IMR-90 (cell line): ENCODE measurements around the gene INCENP. TPM values are rescaled to one million over a fixed set of nuclear protein-coding genes. Genes with fewer than 3 reads are reported as not detected.

ENCODE experiments used
- ATAC-seq: fragments of 200-7000 bp; cut with Tn5 transposase; 2 replicates; pipeline ENCODE4 v1.9.1; 2020; ENCODE audit warnings: low read depth, mild to moderate bottlenecking, moderate library complexity
- BruUV-seq: library from RNA; stranded (reverse); fragments of 400-500 nt; replicated peaks from 2 replicates; lab custom pipeline; 2021; lab: Mats Ljungman, UMichigan
- CTCF ChIA-PET: fragments of 300-600 bp; formaldehyde crosslinking; extraction: SDS; loops from one replicate; lab custom pipeline; 2021; ENCODE audit warnings: antibody characterized with exemption; lab: Yijun Ruan, JAX
- POLR2A ChIA-PET: fragments of 300-600 bp; sonication (Branson Sonifier 250); formaldehyde crosslinking; loops from one replicate; lab custom pipeline; 2022; ENCODE audit warnings: antibody characterized with exemption; ENCODE audit not compliant: unreplicated experiment; lab: Charles Lee
- DNase-seq: peaks from one replicate; pipeline ENCODE4 v3.0.0; 2013
- H2AFZ ChIP-seq: replicated peaks from 2 replicates; pipeline ENCODE3; 2013; ENCODE audit warnings: low read length, mild to moderate bottlenecking; ENCODE audit not compliant: poor library complexity
- H2AK5ac ChIP-seq: 2 replicates; pipeline ENCODE4 v1.6.1; 2013; ENCODE audit warnings: low read depth, low read length, inconsistent platforms
- H2AK9ac ChIP-seq: replicated peaks from 2 replicates; pipeline ENCODE3; 2013; ENCODE audit warnings: mild to moderate bottlenecking, low read depth, low read length, moderate library complexity; ENCODE audit not compliant: poor library complexity
- H2BK120ac ChIP-seq: 2 replicates; pipeline ENCODE4 v1.6.1; 2013; ENCODE audit warnings: low read depth, low read length, inconsistent platforms
- H2BK15ac ChIP-seq: 3 replicates; pipeline ENCODE4 v1.6.1; 2013; ENCODE audit warnings: low read depth, low read length, inconsistent platforms
- H2BK20ac ChIP-seq: 2 replicates; pipeline ENCODE4 v1.6.1; 2013; ENCODE audit warnings: low read depth, mild to moderate bottlenecking, inconsistent platforms, low read length, moderate library complexity
- H2BK5ac ChIP-seq: 2 replicates; pipeline ENCODE4 v1.6.1; 2013; ENCODE audit warnings: mild to moderate bottlenecking, low read depth, low read length, inconsistent platforms; ENCODE audit not compliant: poor library complexity, severe bottlenecking
- H3K14ac ChIP-seq: replicated peaks from 2 replicates; pipeline ENCODE4 v1.6.1; 2013; ENCODE audit warnings: low read depth, low read length, inconsistent platforms
- H3K18ac ChIP-seq: 2 replicates; pipeline ENCODE4 v1.6.1; 2013; ENCODE audit warnings: low read depth, low read length, control low read depth
- H3K23ac ChIP-seq: 2 replicates; pipeline ENCODE4 v1.6.1; 2013; ENCODE audit warnings: low read depth, low read length, inconsistent platforms
- H3K27ac ChIP-seq: 2 replicates; pipeline ENCODE4 v1.5.1; 2013; ENCODE audit warnings: mild to moderate bottlenecking, control low read depth, low read length; ENCODE audit not compliant: insufficient read depth
- H3K27me3 ChIP-seq: 2 replicates; pipeline ENCODE4 v1.6.1; 2013; ENCODE audit warnings: low read length; ENCODE audit not compliant: control insufficient read depth, insufficient read depth
- H3K36me3 ChIP-seq: 2 replicates; pipeline ENCODE4 v1.6.1; 2013; ENCODE audit warnings: low read length, mixed read lengths; ENCODE audit not compliant: control insufficient read depth, insufficient read depth
- H3K4ac ChIP-seq: 2 replicates; pipeline ENCODE4 v1.6.1; 2013; ENCODE audit warnings: low read depth, low read length, inconsistent platforms
- H3K4me1 ChIP-seq: 2 replicates; pipeline ENCODE4 v1.6.1; 2013; ENCODE audit warnings: low read length, mixed read lengths; ENCODE audit not compliant: control insufficient read depth, insufficient read depth
- H3K4me2 ChIP-seq: 2 replicates; pipeline ENCODE4 v1.6.1; 2013; ENCODE audit warnings: low read depth, mild to moderate bottlenecking, control low read depth, low read length, moderate library complexity
- H3K4me3 ChIP-seq: 2 replicates; pipeline ENCODE4 v1.5.1; 2013; ENCODE audit warnings: low read depth, mild to moderate bottlenecking, control low read depth, low read length, moderate library complexity; ENCODE audit not compliant: insufficient read depth
- H3K56ac ChIP-seq: 2 replicates; pipeline ENCODE4 v1.6.1; 2013; ENCODE audit warnings: low read length, inconsistent platforms; ENCODE audit not compliant: insufficient read depth; ENCODE audit errors: extremely low read depth
- H3K79me1 ChIP-seq, 2 experiments: 2 replicates each; pipeline ENCODE4 v1.6.1; 2013; ENCODE audit warnings: low read length in 2 of 2, inconsistent platforms in 1 of 2, low read depth in 1 of 2
- H3K9ac ChIP-seq: 2 replicates; pipeline ENCODE4 v1.6.1; 2013; ENCODE audit warnings: low read depth, low read length, control low read depth
- H3K9me1 ChIP-seq: 2 replicates; pipeline ENCODE4 v1.6.1; 2013; ENCODE audit warnings: low read length, inconsistent platforms; ENCODE audit not compliant: insufficient read depth
- H3K9me3 ChIP-seq: 2 replicates; pipeline ENCODE4 v1.6.1; 2013; ENCODE audit warnings: low read length; ENCODE audit not compliant: control insufficient read depth, insufficient read depth
- H4K20me1 ChIP-seq: 2 replicates; pipeline ENCODE4 v1.6.1; 2013; ENCODE audit warnings: low read length, inconsistent platforms; ENCODE audit not compliant: insufficient read depth
- H4K5ac ChIP-seq: 2 replicates; pipeline ENCODE4 v1.6.1; 2013; ENCODE audit warnings: mild to moderate bottlenecking, low read depth, low read length, control low read depth
- H4K8ac ChIP-seq, 2 experiments: 2 replicates each; pipeline ENCODE4 v1.6.1; 2013; ENCODE audit warnings: low read depth in 2 of 2, low read length in 2 of 2, control low read depth in 1 of 2, inconsistent platforms in 1 of 2
- H4K91ac ChIP-seq: 2 replicates; pipeline ENCODE4 v1.6.1; 2013; ENCODE audit warnings: low read depth, low read length, inconsistent platforms; ENCODE audit not compliant: insufficient read depth
- USF2 ChIP-seq: fragments of 150-350 bp; IDR thresholded peaks from 2 replicates; pipeline ENCODE4 v1.6.1; 2017; ENCODE audit warnings: mild to moderate bottlenecking, antibody characterized with exemption, low read length, low read depth
- WGBS, 2 experiments: methylation state at CpG; one replicate each; pipeline versions ENCODE4 v1.1.5 to v1.1.7; 2013; ENCODE audit warnings: missing lambda C conversion rate in 2 of 2; ENCODE audit not compliant: insufficient read length in 1 of 2; ENCODE audit errors: extremely low coverage in 2 of 2; 5-methylcytosine and 5-hydroxymethylcytosine counted together
- dilution Hi-C: fragments of 300-500 bp; cut with HindIII; formaldehyde crosslinking; loops from one replicate; pipeline ENCODE4 v1.14.3; 2018; ENCODE audit warnings: low sequenced_read_pairs; ENCODE audit not compliant: unreplicated experiment
- in situ Hi-C: fragments of 300-500 bp; cut with MboI; formaldehyde crosslinking; loops from 3 replicates; pipeline ENCODE4 v1.14.3; 2019; ENCODE audit warnings: low sequenced_read_pairs, inconsistent platforms, mixed read lengths
- intact Hi-C: fragments of 100-400 bp; cut with micrococcal nuclease; formaldehyde crosslinking; loops from 2 replicates; pipeline ENCODE4 v1.10.0; 2022
- polyA plus RNA-seq, 3 experiments: library from polyadenylated mRNA; depleted of rRNA; stranded (reverse); fragments of >200 nt; gene quantifications; 2 replicates each; pipeline ENCODE4 v1.2.3, GENCODE V29; 2012; ENCODE audit warnings: low replicate concordance in 1 of 3
- total RNA-seq: library from RNA; depleted of rRNA; stranded (reverse); fragments of >200 nt; gene quantifications from 2 replicates; pipeline ENCODE4 v1.2.3, GENCODE V29; 2012

The INCENP gene
- total and polyA plus RNA-seq, 2 of the 4 experiments (the other 2 are of a cell fraction): 18.6 to 23.8 TPM

GRCh38 chr11:62141111-62142042, 17.6 kb downstream of the INCENP start:
- POLR2A ChIA-PET: no interaction called here
- no peak overlapping the region for H3K4ac ChIP-seq
- no peak for TF ChIP-seq USF2
- H3K4me2 ChIP-seq: no peak overlapping the region
- no peak for DNase-seq
- no peak for ATAC-seq
- no peak overlapping the region for H2AK5ac ChIP-seq
- no peak overlapping the region for H2BK120ac ChIP-seq
- dilution Hi-C loops (no loop called here), in situ Hi-C loops (no loop called here), intact Hi-C loops (no loop called here)
- peaks cover 6% of the 10 kb centered on the region; the same call in 1 of the 2 replicates for H3K9me1 ChIP-seq
- H4K91ac ChIP-seq: no peak overlapping the region
- H3K9me3 ChIP-seq: no peaks in the 10 kb centered on the region
- no peak overlapping the region for H2AK9ac ChIP-seq
- 82% methylated on average over 8 of the region's 22 CpGs; no CpG with 5 or more reads in 1 of the 2 experiments for WGBS, 2 experiments
- no peak overlapping the region for H2AFZ ChIP-seq
- CTCF ChIA-PET: no interaction called here
- H3K14ac ChIP-seq: no peak overlapping the region
- H3K23ac ChIP-seq: no peak overlapping the region
- H3K79me1 ChIP-seq: peaks cover 13 to 27% of the 10 kb centered on the region in 2 experiments
- no peak overlapping the region for H2BK20ac ChIP-seq
- no peak overlapping the region for H4K5ac ChIP-seq
- H2BK15ac ChIP-seq: no peak overlapping the region
- no peaks in the 10 kb centered on the region; the same call in 1 of the 2 replicates for H4K20me1 ChIP-seq
- H3K27ac ChIP-seq: no peak overlapping the region
- H2BK5ac ChIP-seq: no peak overlapping the region
- no peak overlapping the region for H3K18ac ChIP-seq
- H3K9ac ChIP-seq: no peak overlapping the region
- no peak overlapping the region for H4K8ac ChIP-seq
- no peaks in the 10 kb centered on the region for H3K4me1 ChIP-seq
- no TSS peak for BruUV-seq
- no peak overlapping the region for H3K56ac ChIP-seq
- no peak overlapping the region for H3K4me3 ChIP-seq
- H3K36me3 ChIP-seq: peaks cover 44% of the 10 kb centered on the region
- H3K27me3 ChIP-seq: no peaks in the 10 kb centered on the region
